Activated T-cell treated with anti-CD3 and anti-CD28 coated beads for 24 hours (primary cell): ENCODE measurements around the gene SPACA5.
A peak's percentile ranks its signal among the peaks of the same experiment; 100 is the strongest.
"Not testable (repeated sequence)": the region's sequence is repeated elsewhere in the genome, so short reads cannot be mapped to it uniquely, and the experiment has no call there.

Source experiments
- DNase-seq: peaks from one replicate; pipeline ENCODE4 v3.0.0-alpha.2; 2020; ENCODE audit warnings: low read depth

The SPACA5 gene

DNA sequence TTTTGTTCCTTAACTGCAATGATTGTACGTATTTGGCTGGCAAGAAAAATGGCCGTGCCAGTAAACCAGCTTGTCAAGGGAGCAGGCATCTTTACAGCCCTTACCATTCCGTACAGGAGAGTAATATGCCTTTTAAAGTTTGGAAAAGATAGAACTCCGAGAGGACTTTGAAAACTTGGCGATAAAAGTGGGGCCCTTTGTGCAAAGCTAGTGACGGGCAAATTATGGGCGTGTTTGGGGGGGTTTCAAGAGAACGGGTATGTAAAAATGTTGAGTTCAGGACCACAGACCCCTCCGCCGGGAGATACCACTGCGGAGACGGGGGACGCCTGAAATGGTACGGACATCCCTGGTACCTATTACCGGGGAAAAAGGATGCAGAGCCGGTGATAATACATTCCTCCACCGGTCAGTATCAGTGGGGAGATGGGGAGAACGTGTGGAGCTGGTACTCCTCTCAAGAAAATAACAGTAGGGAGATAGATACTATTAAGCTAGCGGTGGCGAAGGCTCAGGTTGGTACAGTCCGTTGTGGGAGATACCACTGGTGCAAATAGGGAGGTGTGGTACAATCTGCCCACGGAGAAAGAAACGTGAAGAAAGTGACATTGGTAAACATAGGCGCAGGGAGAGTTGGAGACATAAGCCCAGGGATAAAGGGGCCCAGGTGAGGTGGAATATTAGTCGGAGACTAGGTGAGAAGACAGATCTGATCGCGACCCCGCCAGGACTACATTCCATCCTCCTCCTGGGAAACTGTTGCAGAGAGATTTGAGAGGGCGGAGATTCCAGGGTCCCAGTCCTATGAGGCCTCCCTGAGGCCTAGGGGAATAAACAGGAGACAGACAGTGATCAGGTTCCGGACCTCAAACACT lies 14.5 kb downstream of the SPACA5 start:
- DNase-seq = peak; percentile 65

GRCh38 chrX:48022100-48022499 lies 15.3 kb downstream of the SPACA5 start:
- no peak for DNase-seq

GRCh38 chrX:48022738-48023137 lies 15.9 kb downstream of the SPACA5 start:
- DNase-seq = no peak

- peak; percentile 20 for DNase-seq
Observed at GRCh38 chrX:48025561-48025960, 18.8 kb downstream of the SPACA5 start.

GRCh38 chrX:48027545-48027944 lies 20.8 kb downstream of the SPACA5 start:
- not testable (repeated sequence) for DNase-seq

DNA sequence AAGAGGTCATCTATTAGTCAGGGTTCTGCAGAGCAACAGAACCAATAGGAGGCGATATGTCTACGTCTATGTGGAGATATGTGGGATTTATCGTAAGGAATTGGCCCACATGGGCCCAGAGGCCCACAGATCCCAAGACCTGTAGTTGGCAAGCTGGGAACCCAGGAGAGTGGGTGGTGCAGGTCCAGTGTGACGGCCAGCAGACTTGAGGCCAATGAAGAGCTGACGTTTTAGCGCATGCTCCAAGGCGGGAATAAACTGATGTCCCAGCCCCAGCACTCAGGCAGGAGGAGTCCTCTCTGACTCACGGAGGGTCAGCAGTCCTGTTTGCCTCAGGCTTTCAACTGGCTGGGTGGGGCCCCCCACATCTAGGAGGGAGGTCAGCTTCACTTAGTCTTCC lies 21.3 kb downstream of the SPACA5 start:
- DNase-seq = no peak

GRCh38 chrX:48030237-48030636 lies 23.4 kb downstream of the SPACA5 start:
- DNase-seq = no peak

DNA sequence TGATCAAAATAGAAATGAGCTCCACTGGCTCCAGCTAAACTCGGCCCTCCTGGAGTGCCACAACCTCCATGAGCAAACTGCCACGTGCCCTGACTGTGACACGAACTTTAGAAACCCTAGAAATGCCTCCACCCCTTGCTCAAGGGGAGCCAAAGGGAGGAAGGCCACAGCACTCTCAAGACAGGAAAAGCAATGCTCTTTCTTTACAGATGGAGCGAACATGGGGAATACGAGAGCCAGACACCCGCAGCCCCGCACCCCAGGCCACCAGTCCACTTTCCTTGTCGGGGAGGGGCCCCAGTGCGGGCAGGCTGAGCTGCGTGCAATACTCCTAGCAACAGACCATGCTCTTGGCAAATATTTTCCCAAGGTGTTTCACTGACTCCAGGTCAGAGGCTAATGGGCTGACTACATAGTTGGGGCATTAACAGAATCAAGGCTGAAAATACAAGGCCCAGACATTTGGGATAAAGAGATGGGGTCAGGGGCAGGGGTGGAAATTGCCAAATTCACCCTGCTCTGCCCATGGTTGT lies 23.9 kb downstream of the SPACA5 start:
- DNase-seq = not testable (repeated sequence)

- DNase-seq = no peak
Observed at GRCh38 chrX:48035891-48036290, 29.1 kb downstream of the SPACA5 start.

GRCh38 chrX:48043056-48043455 lies 36.3 kb downstream of the SPACA5 start:
- no peak for DNase-seq

- no peak for DNase-seq
Observed at GRCh38 chrX:48045410-48046311, 38.9 kb downstream of the SPACA5 start.

- DNase-seq = no peak
Observed at GRCh38 chrX:48046846-48047245, 40.1 kb downstream of the SPACA5 start.

GRCh38 chrX:48058621-48059295 lies 52.0 kb downstream of the SPACA5 start:
- DNase-seq = no peak

- no peak for DNase-seq
Observed at GRCh38 chrX:48059296-48059639, 52.5 kb downstream of the SPACA5 start.
